ENCODE data around the gene GALP.

DNA sequence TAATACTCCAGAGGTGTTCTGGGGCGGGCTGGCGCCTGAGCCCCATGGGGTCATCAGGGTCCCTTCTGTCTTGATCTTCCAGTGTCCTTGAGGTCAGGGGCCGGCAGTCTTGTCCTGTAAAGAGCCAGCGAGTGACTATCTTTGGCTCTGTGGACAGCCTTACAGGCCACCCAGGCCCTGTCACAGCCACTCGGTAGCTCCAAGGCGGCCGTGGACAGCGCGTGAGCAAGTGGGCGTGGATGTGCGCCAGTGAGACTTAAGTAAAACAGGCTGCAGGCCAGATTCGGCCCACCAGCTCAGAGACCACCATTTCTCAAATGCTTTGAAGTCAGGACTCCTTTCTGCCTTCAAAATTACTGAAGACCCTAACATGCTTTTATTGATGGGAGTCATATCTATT, 31.0 kb upstream of the GALP start:
- TF ChIP-seq, protein P1, sequence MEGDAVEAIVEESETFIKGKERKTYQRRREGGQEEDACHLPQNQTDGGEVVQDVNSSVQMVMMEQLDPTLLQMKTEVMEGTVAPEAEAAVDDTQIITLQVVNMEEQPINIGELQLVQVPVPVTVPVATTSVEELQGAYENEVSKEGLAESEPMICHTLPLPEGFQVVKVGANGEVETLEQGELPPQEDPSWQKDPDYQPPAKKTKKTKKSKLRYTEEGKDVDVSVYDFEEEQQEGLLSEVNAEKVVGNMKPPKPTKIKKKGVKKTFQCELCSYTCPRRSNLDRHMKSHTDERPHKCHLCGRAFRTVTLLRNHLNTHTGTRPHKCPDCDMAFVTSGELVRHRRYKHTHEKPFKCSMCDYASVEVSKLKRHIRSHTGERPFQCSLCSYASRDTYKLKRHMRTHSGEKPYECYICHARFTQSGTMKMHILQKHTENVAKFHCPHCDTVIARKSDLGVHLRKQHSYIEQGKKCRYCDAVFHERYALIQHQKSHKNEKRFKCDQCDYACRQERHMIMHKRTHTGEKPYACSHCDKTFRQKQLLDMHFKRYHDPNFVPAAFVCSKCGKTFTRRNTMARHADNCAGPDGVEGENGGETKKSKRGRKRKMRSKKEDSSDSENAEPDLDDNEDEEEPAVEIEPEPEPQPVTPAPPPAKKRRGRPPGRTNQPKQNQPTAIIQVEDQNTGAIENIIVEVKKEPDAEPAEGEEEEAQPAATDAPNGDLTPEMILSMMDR (IDR thresholded peaks at IDR 0.05; ENCODE audit: insufficient read depth, low read depth, low read length), result no peak
- TF ChIP-seq EZH2 (IDR thresholded peaks at IDR 0.05; ENCODE audit: insufficient read depth, low read length), result no peak
